Stimulated activated CD4-positive, alpha-beta T cell treated with anti-CD3 and anti-CD28 coated beads, Interleukin-1b, Interleukin-23, amount 100 ng/mL, for 24 hours (primary cell): ENCODE results near the gene NUTM2A.
"Not testable (repeated sequence)": the region's sequence is repeated elsewhere in the genome, so short reads cannot be mapped to it uniquely, and the experiment has no call there.

Experiments used
- DNase-seq, 4 experiments: peaks; one replicate each; pipeline ENCODE4 v3.0.0-alpha.2; 2020; ENCODE audit warnings: low read depth in 4 of 4, low spot score in 1 of 4

The NUTM2A gene, protein sequence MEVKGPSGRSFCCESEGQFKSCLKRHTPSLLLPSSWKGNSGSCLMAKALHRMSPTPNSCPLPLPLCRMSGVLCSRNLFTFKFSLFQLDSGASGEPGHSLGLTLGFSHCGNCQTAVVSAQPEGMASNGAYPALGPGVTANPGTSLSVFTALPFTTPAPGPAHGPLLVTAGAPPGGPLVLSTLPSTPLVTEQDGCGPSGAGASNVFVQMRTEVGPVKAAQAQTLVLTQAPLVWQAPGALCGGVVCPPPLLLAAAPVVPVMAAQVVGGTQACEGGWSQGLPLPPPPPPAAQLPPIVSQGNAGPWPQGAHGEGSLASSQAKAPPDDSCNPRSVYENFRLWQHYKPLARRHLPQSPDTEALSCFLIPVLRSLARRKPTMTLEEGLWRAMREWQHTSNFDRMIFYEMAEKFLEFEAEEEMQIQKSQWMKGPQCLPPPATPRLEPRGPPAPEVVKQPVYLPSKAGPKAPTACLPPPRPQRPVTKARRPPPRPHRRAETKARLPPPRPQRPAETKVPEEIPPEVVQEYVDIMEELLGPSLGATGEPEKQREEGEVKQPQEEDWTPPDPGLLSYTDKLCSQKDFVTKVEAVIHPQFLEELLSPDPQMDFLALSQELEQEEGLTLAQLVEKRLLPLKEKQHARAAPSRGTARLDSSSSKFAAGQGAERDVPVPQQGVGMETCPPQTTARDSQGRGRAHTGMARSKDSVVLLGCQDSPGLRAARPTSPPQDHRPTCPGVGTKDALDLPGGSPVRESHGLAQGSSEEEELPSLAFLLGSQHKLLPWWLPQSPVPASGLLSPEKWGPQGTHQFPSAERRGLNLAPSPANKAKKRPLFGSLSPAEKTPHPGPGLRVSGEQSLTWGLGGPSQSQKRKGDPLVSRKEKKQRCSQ

DNA sequence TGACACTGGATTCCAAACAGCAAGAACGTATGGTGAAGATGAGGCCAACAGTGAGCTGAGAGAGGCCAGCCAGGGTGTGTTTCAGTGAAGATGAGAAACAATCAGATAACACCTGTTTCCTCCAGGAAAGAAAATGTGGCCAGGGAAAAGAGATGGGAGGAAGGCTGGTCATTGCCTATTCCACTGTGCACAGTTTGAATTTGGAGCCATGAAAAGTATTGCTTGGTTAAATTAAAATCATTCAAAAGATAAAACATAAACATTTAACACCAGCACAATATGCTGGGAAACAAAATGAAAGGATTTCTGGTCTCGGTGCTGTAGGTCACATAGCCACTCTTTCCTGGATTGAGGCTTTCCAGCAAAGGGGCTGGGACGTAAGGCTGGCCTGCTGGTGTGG, at the start of gene NUTM2A:
Gene NUTM2A (plus strand): TSS at position 301 of the 400 bp plus-strand sequence. CDS start 383 bp downstream, outside the sequence.
- not testable (repeated sequence) for DNase-seq

GRCh38 chr10:87177587-87177986, 47.7 kb upstream of the NUTM2A start:
- not testable (repeated sequence) for DNase-seq

DNA sequence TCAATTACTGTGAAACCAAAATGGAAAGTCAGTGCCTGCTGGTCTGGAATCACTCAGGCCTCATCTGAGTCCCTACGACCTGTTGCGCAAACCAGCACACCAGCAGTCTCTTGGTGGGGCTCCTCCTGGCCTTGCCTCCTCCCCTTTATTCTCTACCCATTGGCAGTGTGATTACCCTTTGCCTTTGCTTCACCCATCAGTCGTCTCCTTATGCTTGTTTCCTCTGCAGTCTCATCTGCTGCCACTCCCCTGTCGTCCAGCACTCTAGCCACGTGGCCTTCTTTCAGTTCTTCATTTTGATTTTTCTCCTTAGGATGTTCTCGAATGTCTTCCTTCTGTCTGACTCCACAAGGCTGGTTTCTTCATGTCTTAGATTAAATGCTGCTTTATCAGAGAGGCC, 40.8 kb upstream of the NUTM2A start:
- DNase-seq = not testable (repeated sequence)

GRCh38 chr10:87186016-87186415, 39.2 kb upstream of the NUTM2A start:
- not testable (repeated sequence) for DNase-seq

GRCh38 chr10:87187573-87187972, 37.7 kb upstream of the NUTM2A start:
- DNase-seq = not testable (repeated sequence)

DNA sequence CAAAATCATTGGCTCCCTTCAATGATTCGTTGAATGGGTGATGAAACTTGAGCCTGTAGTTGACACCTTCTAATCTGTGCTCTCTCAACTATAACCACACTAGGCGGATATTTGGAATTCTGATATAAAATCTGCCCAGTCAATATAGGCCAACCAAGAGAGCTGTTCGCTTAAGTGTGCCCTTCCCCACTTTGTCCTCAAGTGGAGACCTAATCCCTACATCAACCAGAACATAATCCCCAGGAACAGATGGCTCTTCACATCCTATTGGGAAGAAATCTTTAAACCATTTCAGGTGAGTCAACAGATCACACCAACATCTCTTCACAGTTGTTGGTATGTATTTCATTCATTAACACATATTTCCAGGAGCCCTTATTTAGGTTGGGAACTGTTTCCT, 33.4 kb upstream of the NUTM2A start:
- not testable (repeated sequence) for DNase-seq

DNA sequence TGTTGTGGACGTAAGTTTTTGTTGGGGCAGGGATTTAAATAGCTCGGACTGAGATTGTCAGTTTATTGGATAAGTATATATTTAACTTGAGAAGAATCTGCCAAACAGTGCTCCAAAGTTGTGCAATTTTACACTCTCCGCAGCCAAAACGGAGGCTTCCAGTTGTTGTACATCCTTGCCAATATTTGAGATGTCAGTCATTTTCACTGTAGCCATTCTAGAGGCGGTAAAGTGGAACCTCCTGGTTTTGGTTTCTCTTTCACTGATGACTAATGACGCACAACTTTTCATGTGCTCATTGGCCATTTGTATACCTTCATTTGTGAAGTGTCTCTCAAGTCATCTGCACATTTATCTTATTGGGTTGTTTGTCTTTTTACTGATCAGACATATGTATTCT, 24.3 kb upstream of the NUTM2A start:
- DNase-seq = not testable (repeated sequence)

DNA sequence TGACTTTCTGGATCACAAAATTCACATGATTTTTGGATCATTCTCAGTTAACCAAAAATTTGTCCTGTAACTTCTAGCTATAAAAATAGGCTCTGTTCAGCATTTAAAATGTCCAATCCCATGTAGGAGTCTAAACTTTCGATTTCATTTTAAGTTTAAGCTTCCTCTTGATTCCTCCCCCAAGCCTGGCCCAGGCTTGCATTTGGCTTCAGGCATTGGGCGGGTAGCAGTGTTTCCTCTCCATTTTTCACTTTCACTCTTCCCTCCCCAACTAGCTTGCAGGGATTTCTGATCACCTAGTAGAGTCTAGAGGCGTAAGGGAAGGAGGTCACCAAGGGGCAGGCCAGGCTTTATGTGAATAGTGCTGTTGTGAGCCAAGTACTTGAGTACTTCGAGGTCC, 20.4 kb upstream of the NUTM2A start:
- not testable (repeated sequence) for DNase-seq

GRCh38 chr10:87206922-87207321, 18.3 kb upstream of the NUTM2A start:
- DNase-seq = not testable (repeated sequence)

- DNase-seq = not testable (repeated sequence)
These were observed 14.9 kb upstream of the NUTM2A start for GRCh38 chr10:87210309-87210708.

GRCh38 chr10:87211848-87212247, 13.4 kb upstream of the NUTM2A start:
- DNase-seq = not testable (repeated sequence)

- DNase-seq = not testable (repeated sequence)
These were observed 12.0 kb upstream of the NUTM2A start for GRCh38 chr10:87213150-87213765.

- not testable (repeated sequence) for DNase-seq
These were observed 11.4 kb upstream of the NUTM2A start for GRCh38 chr10:87213806-87214205.

GRCh38 chr10:87216120-87216519, 9.1 kb upstream of the NUTM2A start:
- not testable (repeated sequence) for DNase-seq

- DNase-seq = not testable (repeated sequence)
These were observed 5.9 kb upstream of the NUTM2A start for GRCh38 chr10:87219370-87219769.

DNA sequence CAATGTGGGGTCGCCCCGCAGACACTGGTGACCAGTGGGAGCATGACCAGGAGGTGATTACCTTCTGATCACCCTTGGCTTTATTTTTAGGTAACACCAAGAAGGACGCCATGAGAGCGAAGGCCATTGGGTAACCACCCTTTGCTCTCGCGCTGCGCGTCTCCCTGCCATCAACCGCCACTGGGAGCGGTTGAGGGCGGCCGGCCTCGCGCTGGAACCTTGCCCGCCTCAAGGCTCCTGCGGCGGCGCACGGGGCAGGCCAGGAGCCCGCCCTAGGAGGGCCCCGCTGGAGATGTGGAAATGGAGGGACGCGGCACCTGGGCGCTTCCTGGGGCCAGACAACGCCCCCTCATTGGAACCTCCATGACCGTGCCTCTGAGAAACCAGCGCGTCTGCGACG, 2.5 kb upstream of the NUTM2A start:
- not testable (repeated sequence) for DNase-seq

DNA sequence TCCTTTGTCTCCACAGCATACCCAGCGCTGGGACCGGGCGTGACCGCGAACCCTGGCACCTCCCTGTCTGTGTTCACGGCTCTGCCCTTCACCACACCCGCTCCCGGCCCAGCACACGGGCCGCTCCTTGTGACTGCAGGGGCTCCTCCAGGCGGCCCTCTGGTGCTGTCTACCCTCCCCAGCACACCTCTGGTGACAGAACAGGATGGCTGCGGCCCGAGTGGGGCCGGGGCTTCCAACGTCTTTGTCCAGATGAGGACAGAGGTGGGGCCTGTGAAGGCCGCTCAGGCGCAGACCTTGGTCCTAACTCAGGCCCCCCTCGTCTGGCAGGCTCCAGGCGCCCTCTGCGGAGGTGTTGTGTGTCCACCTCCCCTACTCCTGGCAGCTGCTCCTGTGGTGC, 3.0 kb downstream of the NUTM2A start:
- DNase-seq = not testable (repeated sequence)

GRCh38 chr10:87229211-87229610, 4.0 kb downstream of the NUTM2A start:
- not testable (repeated sequence) for DNase-seq

DNA sequence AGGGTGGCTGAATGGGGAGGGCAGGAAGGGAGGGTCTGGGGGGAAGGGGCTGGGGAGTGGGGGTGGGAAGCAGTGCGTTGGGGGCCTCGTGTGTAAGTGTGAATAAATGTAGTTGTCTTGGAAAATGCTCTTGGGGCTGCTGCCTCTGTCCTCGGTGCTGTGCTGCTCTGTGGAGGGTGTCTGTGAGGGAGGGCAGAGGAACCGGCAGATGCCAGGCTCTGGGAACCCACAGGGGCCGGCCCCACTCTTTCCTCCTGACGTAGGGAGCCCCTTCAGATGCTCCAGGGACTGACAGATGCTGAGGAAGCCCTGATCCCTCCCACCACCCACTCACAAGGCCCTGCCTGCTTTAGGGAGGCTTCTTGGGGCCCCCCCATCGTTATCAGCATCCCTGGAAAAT, 9.6 kb downstream of the NUTM2A start:
- not testable (repeated sequence) for DNase-seq

DNA sequence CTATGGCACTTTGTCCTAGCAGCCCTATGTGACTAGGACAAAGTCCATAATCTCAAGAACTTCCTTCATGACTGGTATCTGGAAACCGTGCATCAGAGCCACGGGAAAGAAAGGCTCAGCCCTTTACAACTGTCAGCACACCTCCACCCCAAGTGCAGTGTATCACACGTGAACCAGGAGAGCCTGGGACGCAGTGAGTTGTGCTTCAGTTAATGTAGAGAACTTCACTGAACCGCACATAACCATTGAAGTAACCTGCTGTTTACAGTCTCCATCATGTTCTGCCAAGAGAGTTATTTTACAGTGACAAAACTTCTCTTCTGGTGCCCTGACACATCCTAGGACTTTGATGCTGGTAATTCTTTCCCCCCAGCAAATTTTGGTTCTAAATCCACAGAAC, 12.0 kb downstream of the NUTM2A start:
- not testable (repeated sequence) for DNase-seq

- DNase-seq = not testable (repeated sequence)
These were observed 14.1 kb downstream of the NUTM2A start for GRCh38 chr10:87239346-87239808.
